ENCODE data around the gene HMGXB3.

- TF ChIP-seq CTCF (IDR thresholded peaks at IDR 0.05; ENCODE audit: low read depth, low read length, missing input control), result no peak
- TF ChIP-seq REST (IDR thresholded peaks at IDR 0.05), result no peak
- TF ChIP-seq RAD21 (IDR thresholded peaks at IDR 0.05), result no peak
- no peak for TF ChIP-seq SP1 (IDR thresholded peaks at IDR 0.05)
These were observed 26.2 kb downstream of the HMGXB3 start for GRCh38 chr5:150026682-150027172.
